Activated T-helper 1 cell treated with anti-CD3 and anti-CD28 coated beads, Interleukin-12 subunit alpha, Interleukin-12 subunit beta, Interleukin-2, Interleukin-4 antibody, amounts not matched to agents 30 ng/mL and 10 ng/mL and 1 ng/mL, durations not matched to agents 14 hours and 24 hours and 36 hours (primary cell): Measurements from ENCODE around the gene ERFE. TPM values are rescaled to one million over a fixed set of nuclear protein-coding genes. Genes with fewer than 3 reads are reported as not detected.

Experiments used
- DNase-seq: peaks from one replicate; pipeline ENCODE4 v3.0.0; 2021; ENCODE audit warnings: low spot score
- H3K27ac Mint-ChIP-seq: one replicate; pipeline ENCODE4 v1.8.0; 2021; ENCODE audit warnings: mild to moderate bottlenecking, mixed read lengths
- H3K27me3 Mint-ChIP-seq: one replicate; pipeline ENCODE4 v1.8.0; 2022; ENCODE audit warnings: mild to moderate bottlenecking, moderate library complexity, mixed read lengths; ENCODE audit not compliant: insufficient read depth
- H3K36me3 Mint-ChIP-seq: one replicate; pipeline ENCODE4 v1.8.0; 2021; ENCODE audit warnings: low read depth, mixed read lengths
- H3K4me1 Mint-ChIP-seq: one replicate; pipeline ENCODE4 v1.8.0; 2021; ENCODE audit warnings: low read depth, mixed read lengths
- H3K4me3 Mint-ChIP-seq: one replicate; pipeline ENCODE4 v1.8.0; 2021; ENCODE audit warnings: mild to moderate bottlenecking, moderate library complexity, mixed read lengths
- H3K9me3 Mint-ChIP-seq: one replicate; pipeline ENCODE4 v1.8.0; 2021; ENCODE audit warnings: mixed read lengths
- intact Hi-C: fragments of 100-400 bp; cut with micrococcal nuclease; formaldehyde crosslinking; loops from one replicate; pipeline ENCODE4 v1.15.1; 2024
- total RNA-seq: library from RNA; stranded (reverse); gene quantifications from 2 replicates; pipeline ENCODE4 v1.2.3, GENCODE V29; 2022

The ERFE gene
- total RNA-seq, 1 donor from 2014 or later, result not detected

GRCh38 chr2:238130111-238130695, 28.6 kb upstream of the ERFE start:
- no peaks in the 10 kb centered on the region for H3K9me3 Mint-ChIP-seq
- DNase-seq, result no peak
- intact Hi-C loops, result no loop called here

GRCh38 chr2:238130696-238131628, 27.8 kb upstream of the ERFE start:
- H3K4me1 Mint-ChIP-seq, result no peaks in the 10 kb centered on the region
- H3K27ac Mint-ChIP-seq, result no peak overlapping the region
- H3K36me3 Mint-ChIP-seq, result no peaks in the 10 kb centered on the region
- intact Hi-C loops, result no loop called here
- no peak overlapping the region for H3K4me3 Mint-ChIP-seq
- H3K9me3 Mint-ChIP-seq, result no peaks in the 10 kb centered on the region
- no peak for DNase-seq
- H3K27me3 Mint-ChIP-seq, result no peaks in the 10 kb centered on the region

More at GRCh38 chr2:238130111-238130695, 28.6 kb upstream of the ERFE start:
- Mint-ChIP-seq H3K4me3 (no peak overlapping the region), H3K27me3 (no peaks in the 10 kb centered on the region), H3K36me3 (no peaks in the 10 kb centered on the region), H3K4me1 (no peaks in the 10 kb centered on the region), H3K27ac (no peak overlapping the region)

- Mint-ChIP-seq H3K36me3 (no peaks in the 10 kb centered on the region), H3K4me1 (no peaks in the 10 kb centered on the region), H3K9me3 (no peaks in the 10 kb centered on the region), H3K27ac (no peak overlapping the region), H3K27me3 (peaks cover 2% of the 10 kb centered on the region), H3K4me3 (no peak overlapping the region)
- intact Hi-C loops, result no loop called here
- DNase-seq, result no peak
Observed at GRCh38 chr2:238131761-238132462, 26.9 kb upstream of the ERFE start.

GRCh38 chr2:238132463-238133450, 26.0 kb upstream of the ERFE start:
- H3K9me3 Mint-ChIP-seq, result no peaks in the 10 kb centered on the region
- intact Hi-C loops, result no loop called here
- H3K27me3 Mint-ChIP-seq, result peaks cover 2% of the 10 kb centered on the region
- H3K4me3 Mint-ChIP-seq, result no peak overlapping the region
- DNase-seq, result no peak
- H3K27ac Mint-ChIP-seq, result no peak overlapping the region
- no peaks in the 10 kb centered on the region for H3K36me3 Mint-ChIP-seq
- no peaks in the 10 kb centered on the region for H3K4me1 Mint-ChIP-seq

- Mint-ChIP-seq H3K27me3 (peaks cover 2% of the 10 kb centered on the region), H3K4me1 (no peaks in the 10 kb centered on the region), H3K9me3 (no peaks in the 10 kb centered on the region), H3K4me3 (no peak overlapping the region), H3K36me3 (no peaks in the 10 kb centered on the region), H3K27ac (no peak overlapping the region)
- intact Hi-C loops, result no loop called here
- no peak for DNase-seq
Observed at GRCh38 chr2:238133499-238134392, 25.0 kb upstream of the ERFE start.

DNA sequence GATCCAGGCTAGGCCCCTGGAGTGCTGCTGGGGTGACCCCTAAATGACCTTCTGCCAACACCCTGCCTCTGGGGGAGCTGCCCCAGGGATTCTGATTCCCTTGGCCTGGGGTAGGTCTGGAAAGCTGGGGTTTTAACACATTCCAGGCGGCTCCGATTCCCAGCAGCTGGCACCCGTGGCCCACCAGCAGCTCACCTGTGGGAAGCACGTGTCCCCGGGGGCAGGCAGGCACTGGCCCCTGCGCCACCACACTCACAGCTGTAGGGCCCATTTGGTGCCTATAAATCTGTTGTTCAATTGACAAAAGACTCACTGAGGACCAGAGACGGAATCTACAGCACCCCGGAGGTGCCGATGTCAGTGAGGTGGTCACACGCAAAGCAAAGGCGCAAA, 24.4 kb upstream of the ERFE start:
- no peak overlapping the region for H3K27ac Mint-ChIP-seq
- no peak for DNase-seq
- H3K27me3 Mint-ChIP-seq, result peaks cover 2% of the 10 kb centered on the region
- H3K4me1 Mint-ChIP-seq, result no peaks in the 10 kb centered on the region
- intact Hi-C loops, result no loop called here
- H3K36me3 Mint-ChIP-seq, result no peaks in the 10 kb centered on the region
- H3K9me3 Mint-ChIP-seq, result no peaks in the 10 kb centered on the region
- H3K4me3 Mint-ChIP-seq, result no peak overlapping the region

- Mint-ChIP-seq H3K36me3 (no peaks in the 10 kb centered on the region), H3K4me3 (no peak overlapping the region), H3K27ac (no peak overlapping the region), H3K27me3 (peaks cover 2% of the 10 kb centered on the region), H3K4me1 (no peaks in the 10 kb centered on the region), H3K9me3 (no peaks in the 10 kb centered on the region)
- DNase-seq, result no peak
- intact Hi-C loops, result loop anchor here (5.0 kb wide), 1 partner anchor 278 kb away; the partner anchor contains the start of gene RAMP1
Observed at GRCh38 chr2:238135601-238136150, 23.1 kb upstream of the ERFE start.

GRCh38 chr2:238136820-238137537, 21.8 kb upstream of the ERFE start:
- intact Hi-C loops, result loop anchor here (5.0 kb wide), 1 partner anchor 280 kb away; the partner anchor contains the start of gene RAMP1
- no peak overlapping the region for H3K27ac Mint-ChIP-seq
- no peaks in the 10 kb centered on the region for H3K9me3 Mint-ChIP-seq
- DNase-seq, result no peak
- H3K4me1 Mint-ChIP-seq, result peaks cover 5% of the 10 kb centered on the region
- no peak overlapping the region for H3K4me3 Mint-ChIP-seq
- H3K36me3 Mint-ChIP-seq, result no peaks in the 10 kb centered on the region
- H3K27me3 Mint-ChIP-seq, result peaks cover 2% of the 10 kb centered on the region

- Mint-ChIP-seq H3K27me3 (peaks cover 2% of the 10 kb centered on the region), H3K9me3 (no peaks in the 10 kb centered on the region), H3K4me1 (peaks cover 6% of the 10 kb centered on the region)
Observed at GRCh38 chr2:238137885-238138284, 20.9 kb upstream of the ERFE start.

DNA sequence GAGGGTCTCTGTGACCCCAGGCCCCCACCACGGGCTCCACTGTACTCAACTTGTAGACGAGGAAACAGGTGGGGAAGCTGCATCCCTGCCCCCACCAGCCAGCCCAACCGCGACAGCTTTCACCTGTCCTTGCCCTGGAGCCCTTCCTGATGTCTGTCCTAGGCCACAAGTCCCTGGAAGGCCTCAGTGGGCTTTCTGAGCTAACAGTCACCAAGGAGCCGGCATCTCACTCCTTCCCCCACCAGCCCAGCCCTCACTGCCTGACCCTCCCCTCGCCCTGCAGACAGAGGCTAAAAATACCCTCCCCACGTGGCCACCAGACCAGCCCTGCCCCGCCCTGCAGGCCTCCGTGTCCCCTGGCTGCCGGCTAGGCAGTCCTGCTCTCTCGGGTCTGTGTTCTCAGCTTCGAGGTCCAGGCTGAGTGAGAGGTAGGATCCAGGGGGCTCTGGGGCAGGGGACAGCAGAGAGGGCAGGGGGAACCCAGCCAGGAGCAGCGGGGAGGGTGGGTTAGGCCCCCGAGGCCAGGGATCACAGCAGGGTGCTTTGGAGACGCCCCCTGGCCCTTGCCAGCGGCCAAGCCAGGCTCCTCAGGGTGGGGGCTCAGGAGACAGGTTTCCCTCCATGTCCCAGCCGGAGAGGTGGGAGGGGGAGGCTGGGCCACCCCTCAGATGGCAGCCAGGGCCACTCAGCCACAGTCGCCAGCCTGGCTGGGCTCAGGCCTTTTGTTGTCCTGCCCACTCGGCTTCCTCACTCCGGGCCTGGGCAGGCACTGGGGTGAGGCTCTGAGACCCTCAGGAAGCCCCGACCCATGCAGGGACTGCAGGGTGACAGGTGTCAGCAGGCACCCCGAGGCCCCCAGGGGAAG, 20.2 kb upstream of the ERFE start, which contains the start of gene KLHL30:
Gene KLHL30, plus strand, starts transcription at position 338 of the 865 bp plus-strand sequence. CDS start 2,087 bp downstream, outside the sequence.
- H3K4me1 Mint-ChIP-seq, result peaks cover 6% of the 10 kb centered on the region
- peaks cover 2% of the 10 kb centered on the region for H3K27me3 Mint-ChIP-seq
- intact Hi-C loops, result loop anchor here (1.0 to 5.0 kb wide), 2 partner anchors 170 to 281 kb away; partner anchors contain the start of gene RAMP1
- no peak for DNase-seq
- H3K36me3 Mint-ChIP-seq, result no peaks in the 10 kb centered on the region
- H3K4me3 Mint-ChIP-seq, result no peak within 1 kb of the TSS
- no peaks in the 10 kb centered on the region for H3K9me3 Mint-ChIP-seq
- no peak within 1 kb of the TSS for H3K27ac Mint-ChIP-seq

More at GRCh38 chr2:238137885-238138284, 20.9 kb upstream of the ERFE start:
- intact Hi-C loops, result loop anchor here (5.0 kb wide), 1 partner anchor 281 kb away; the partner anchor contains the start of gene RAMP1
- Mint-ChIP-seq H3K27ac (no peak overlapping the region), H3K4me3 (no peak overlapping the region), H3K36me3 (no peaks in the 10 kb centered on the region)
- no peak for DNase-seq
